HL-60 (cell line): ENCODE data around the gene DDX43.
"Not testable (repeated sequence)": the region's sequence is repeated elsewhere in the genome, so short reads cannot be mapped to it uniquely, and the experiment has no call there.

Experiments used
- DNase-seq, 2 experiments: peaks; one replicate each; pipeline ENCODE4 v3.0.0-alpha.2; 2010 to 2020; ENCODE audit warnings: low read depth in 1 of 2, low spot score in 1 of 2
- H3K27ac ChIP-seq: fragments of 250-450 bp; sonication (Bioruptor Pico); replicated peaks from 2 replicates; pipeline ENCODE4 v1.5.1; 2020; ENCODE audit warnings: mild to moderate bottlenecking, moderate library complexity
- H3K27me3 ChIP-seq: fragments of 250-450 bp; sonication (Bioruptor Pico); 2 replicates; pipeline ENCODE4 v1.5.1; 2021; ENCODE audit warnings: mild to moderate bottlenecking, moderate library complexity; ENCODE audit not compliant: insufficient read depth, poor library complexity, severe bottlenecking
- H3K4me3 ChIP-seq: replicated peaks from 2 replicates; pipeline ENCODE4 v1.5.1; 2011; ENCODE audit warnings: mild to moderate bottlenecking, control low read depth, low read length; ENCODE audit not compliant: insufficient read depth
- CTCF ChIP-seq: IDR thresholded peaks from one replicate; pipeline ENCODE4 v1.5.1; 2011; ENCODE audit warnings: low read length, control low read depth, inconsistent platforms; ENCODE audit not compliant: insufficient read depth
- GABPA ChIP-seq: IDR thresholded peaks from 2 replicates; pipeline ENCODE4 v1.6.1; 2012; ENCODE audit warnings: low read depth
- POLR2AphosphoS5 ChIP-seq: IDR thresholded peaks from 2 replicates; pipeline ENCODE4 v1.6.1; 2012; ENCODE audit warnings: low read depth
- SPI1 ChIP-seq: IDR thresholded peaks from 2 replicates; pipeline ENCODE4 v1.6.1; 2012; ENCODE audit warnings: low read depth, mild to moderate bottlenecking, borderline replicate concordance
- TF ChIP-seq, protein P1 (sequence below): IDR thresholded peaks from 2 replicates; pipeline ENCODE4 v1.6.1; 2012; ENCODE audit warnings: low read depth; ENCODE audit not compliant: insufficient replicate concordance

DDX43 gene

DNA sequence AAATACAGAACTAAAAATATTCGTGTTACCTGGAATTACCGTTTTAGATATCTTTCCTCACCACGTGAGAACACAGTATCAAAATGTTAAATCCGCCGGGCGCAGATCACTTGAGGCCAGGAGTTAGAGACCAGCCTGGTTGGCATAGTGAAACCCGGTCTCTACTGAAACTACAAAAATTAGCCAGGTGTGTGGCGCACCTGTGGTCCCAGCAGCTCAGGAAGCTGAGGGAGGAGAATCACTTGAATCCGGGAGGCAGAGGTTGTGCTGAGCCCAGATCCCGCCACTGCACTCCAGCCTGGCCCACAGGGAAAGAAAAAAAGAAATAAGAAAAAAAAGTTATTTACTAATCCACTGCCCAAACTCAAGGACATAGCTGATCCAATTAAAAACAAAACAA, 4.8 kb upstream of the DDX43 start:
- no peak for TF ChIP-seq SPI1
- TF ChIP-seq GABPA: no peak
- TF ChIP-seq POLR2AphosphoS5: no peak
- no peak for TF ChIP-seq CTCF
- TF ChIP-seq, protein P1, sequence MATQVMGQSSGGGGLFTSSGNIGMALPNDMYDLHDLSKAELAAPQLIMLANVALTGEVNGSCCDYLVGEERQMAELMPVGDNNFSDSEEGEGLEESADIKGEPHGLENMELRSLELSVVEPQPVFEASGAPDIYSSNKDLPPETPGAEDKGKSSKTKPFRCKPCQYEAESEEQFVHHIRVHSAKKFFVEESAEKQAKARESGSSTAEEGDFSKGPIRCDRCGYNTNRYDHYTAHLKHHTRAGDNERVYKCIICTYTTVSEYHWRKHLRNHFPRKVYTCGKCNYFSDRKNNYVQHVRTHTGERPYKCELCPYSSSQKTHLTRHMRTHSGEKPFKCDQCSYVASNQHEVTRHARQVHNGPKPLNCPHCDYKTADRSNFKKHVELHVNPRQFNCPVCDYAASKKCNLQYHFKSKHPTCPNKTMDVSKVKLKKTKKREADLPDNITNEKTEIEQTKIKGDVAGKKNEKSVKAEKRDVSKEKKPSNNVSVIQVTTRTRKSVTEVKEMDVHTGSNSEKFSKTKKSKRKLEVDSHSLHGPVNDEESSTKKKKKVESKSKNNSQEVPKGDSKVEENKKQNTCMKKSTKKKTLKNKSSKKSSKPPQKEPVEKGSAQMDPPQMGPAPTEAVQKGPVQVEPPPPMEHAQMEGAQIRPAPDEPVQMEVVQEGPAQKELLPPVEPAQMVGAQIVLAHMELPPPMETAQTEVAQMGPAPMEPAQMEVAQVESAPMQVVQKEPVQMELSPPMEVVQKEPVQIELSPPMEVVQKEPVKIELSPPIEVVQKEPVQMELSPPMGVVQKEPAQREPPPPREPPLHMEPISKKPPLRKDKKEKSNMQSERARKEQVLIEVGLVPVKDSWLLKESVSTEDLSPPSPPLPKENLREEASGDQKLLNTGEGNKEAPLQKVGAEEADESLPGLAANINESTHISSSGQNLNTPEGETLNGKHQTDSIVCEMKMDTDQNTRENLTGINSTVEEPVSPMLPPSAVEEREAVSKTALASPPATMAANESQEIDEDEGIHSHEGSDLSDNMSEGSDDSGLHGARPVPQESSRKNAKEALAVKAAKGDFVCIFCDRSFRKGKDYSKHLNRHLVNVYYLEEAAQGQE: no peak
- Histone ChIP-seq H3K27me3 (no peaks in the 10 kb centered on the region), H3K4me3 (no peak overlapping the region), H3K27ac (no peak overlapping the region)
- DNase-seq: no peak

- TF ChIP-seq GABPA (no peak), CTCF (no peak), SPI1 (no peak), POLR2AphosphoS5 (no peak)
- TF ChIP-seq, protein P1: no peak
- Histone ChIP-seq H3K27me3 (no peaks in the 10 kb centered on the region), H3K4me3 (no peak overlapping the region), H3K27ac (no peak overlapping the region)
- no peak for DNase-seq
Measured at GRCh38 chr6:73391675-73392074, 3.0 kb upstream of the DDX43 start.

DNA sequence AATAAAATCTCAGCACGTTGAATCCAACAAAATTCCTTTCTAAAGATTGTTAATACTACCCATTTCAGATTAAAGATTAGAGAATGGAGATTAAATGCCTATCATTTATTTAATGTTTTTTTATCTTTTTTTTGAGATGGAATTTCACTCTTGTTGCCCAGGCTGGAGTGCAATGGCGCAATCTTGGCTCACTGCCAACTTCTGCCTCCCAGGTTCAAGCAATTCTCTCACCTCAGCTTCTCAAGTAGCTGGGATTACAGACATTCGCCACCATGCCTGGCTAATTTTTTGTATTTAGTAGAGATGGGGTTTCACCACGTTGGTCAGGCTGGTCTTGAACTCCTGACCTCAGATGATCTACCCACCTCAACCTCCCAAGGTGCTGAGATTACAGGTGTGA, 2.4 kb upstream of the DDX43 start:
- H3K4me3 ChIP-seq, DNase-seq, H3K27ac ChIP-seq, H3K27me3 ChIP-seq: not testable (repeated sequence)

- no peak for DNase-seq
- Histone ChIP-seq H3K4me3 (no peak overlapping the region), H3K27ac (no peak overlapping the region), H3K27me3 (no peaks in the 10 kb centered on the region)
- no peak for TF ChIP-seq POLR2AphosphoS5
Measured at GRCh38 chr6:73393278-73393677, 1.4 kb upstream of the DDX43 start.

GRCh38 chr6:73395875-73396274, 1.2 kb downstream of the DDX43 start:
- no peak overlapping the region for H3K27ac ChIP-seq
- no peak for TF ChIP-seq SPI1
- TF ChIP-seq GABPA: no peak
- TF ChIP-seq, protein P1: no peak
- TF ChIP-seq CTCF: no peak
- no peak for TF ChIP-seq POLR2AphosphoS5
- no peak overlapping the region for H3K4me3 ChIP-seq
- DNase-seq: no peak
- H3K27me3 ChIP-seq: no peaks in the 10 kb centered on the region
